ENCODE results near the gene DUOX2.

- TF ChIP-seq CTCF (IDR thresholded peaks at IDR 0.05; ENCODE audit: control extremely low read depth in 1 of 3, insufficient read depth in 1 of 3, low read depth in 1 of 3, low read length in 3 of 3) (no peak), SRF (IDR thresholded peaks at IDR 0.05; ENCODE audit: low read depth, low read length) (no peak), TBP (IDR thresholded peaks at IDR 0.05; ENCODE audit: low read depth, low read length) (no peak), EP300 (IDR thresholded peaks at IDR 0.05; ENCODE audit: borderline replicate concordance in 1 of 2, low read depth in 2 of 2, low read length in 2 of 2) (no peak), CHD1 (IDR thresholded peaks at IDR 0.05; ENCODE audit: low read depth, low read length) (no peak), NRF1 (IDR thresholded peaks at IDR 0.05; ENCODE audit: low read depth, low read length) (no peak), MAX (IDR thresholded peaks at IDR 0.05) (no peak), POLR2AphosphoS5 (IDR thresholded peaks at IDR 0.05; ENCODE audit: low read depth, low read length) (no peak), POLR2A (IDR thresholded peaks at IDR 0.05; ENCODE audit: control extremely low read depth in 1 of 2, low read depth in 2 of 2, low read length in 2 of 2) (no peak)
- TF ChIP-seq, protein P1, sequence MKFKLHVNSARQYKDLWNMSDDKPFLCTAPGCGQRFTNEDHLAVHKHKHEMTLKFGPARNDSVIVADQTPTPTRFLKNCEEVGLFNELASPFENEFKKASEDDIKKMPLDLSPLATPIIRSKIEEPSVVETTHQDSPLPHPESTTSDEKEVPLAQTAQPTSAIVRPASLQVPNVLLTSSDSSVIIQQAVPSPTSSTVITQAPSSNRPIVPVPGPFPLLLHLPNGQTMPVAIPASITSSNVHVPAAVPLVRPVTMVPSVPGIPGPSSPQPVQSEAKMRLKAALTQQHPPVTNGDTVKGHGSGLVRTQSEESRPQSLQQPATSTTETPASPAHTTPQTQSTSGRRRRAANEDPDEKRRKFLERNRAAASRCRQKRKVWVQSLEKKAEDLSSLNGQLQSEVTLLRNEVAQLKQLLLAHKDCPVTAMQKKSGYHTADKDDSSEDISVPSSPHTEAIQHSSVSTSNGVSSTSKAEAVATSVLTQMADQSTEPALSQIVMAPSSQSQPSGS (IDR thresholded peaks at IDR 0.05; ENCODE audit: low read length) = no peak
Observed at GRCh38 chr15:45133561-45133920, 19.6 kb upstream of the DUOX2 start.
